ENCODE results near the gene ELMOD1.

- TF ChIP-seq POLR2A (IDR thresholded peaks at IDR 0.05) (no peak), CTCF (IDR thresholded peaks at IDR 0.05 in 4 of 5, conservative IDR thresholded peaks at IDR 0.05 in 1 of 5) (no peak)
Observed at GRCh38 chr11:107605061-107606006, 14.4 kb downstream of the ELMOD1 start.

Measured in gastrocnemius medialis (tissue), 4 donors.